Neural cell (in vitro differentiated cells): ENCODE measurements around the gene KCNMB4. TPM values are rescaled to one million over a fixed set of nuclear protein-coding genes. Genes with fewer than 3 reads are reported as not detected.

Experiments
- H2AFZ ChIP-seq: fragments of 200-600, 300-800 bp; sonication (generic), shearing (Covaris generic); 2 replicates; pipeline ENCODE4 v1.6.0; 2014; ENCODE audit warnings: low read depth, mild to moderate bottlenecking, antibody characterized with exemption, low read length, moderate library complexity
- H3F3A ChIP-seq: fragments of 200-600 bp; shearing (Covaris generic); 2 replicates; pipeline ENCODE4 v1.6.1; 2016; ENCODE audit warnings: mild to moderate bottlenecking, moderate library complexity, mixed read lengths, antibody characterized with exemption, low read length; ENCODE audit not compliant: insufficient read depth, poor library complexity, severe bottlenecking
- H3K27ac ChIP-seq: fragments of 200-600, 300-800 bp; sonication (generic), shearing (Covaris generic); 2 replicates; pipeline ENCODE4 v1.5.1; 2014; ENCODE audit warnings: mild to moderate bottlenecking, low read length, moderate library complexity
- H3K27me3 ChIP-seq: fragments of 300-800, 200-600 bp; sonication (generic), shearing (Covaris generic); 2 replicates; pipeline ENCODE4 v1.6.0; 2014; ENCODE audit warnings: mild to moderate bottlenecking, low read depth, low read length, moderate library complexity; ENCODE audit not compliant: insufficient read depth
- H3K36me3 ChIP-seq: fragments of 300-800, 200-600 bp; sonication (generic), shearing (Covaris generic); 2 replicates; pipeline ENCODE4 v1.5.1; 2014; ENCODE audit warnings: mild to moderate bottlenecking, antibody characterized with exemption, low read length, moderate library complexity; ENCODE audit not compliant: insufficient read depth
- H3K4me2 ChIP-seq: fragments of 300-800, 200-600 bp; sonication (generic), shearing (Covaris generic); 2 replicates; pipeline ENCODE4 v1.6.0; 2014; ENCODE audit warnings: mild to moderate bottlenecking, low read length
- H3K4me3 ChIP-seq: fragments of 300-800, 200-600 bp; sonication (generic), shearing (Covaris generic); 2 replicates; pipeline ENCODE4 v1.5.1; 2014; ENCODE audit warnings: mild to moderate bottlenecking, low read length, moderate library complexity
- H3K79me2 ChIP-seq: fragments of 200-600 bp; shearing (Covaris generic); replicated peaks from 2 replicates; pipeline ENCODE4 v1.6.0; 2014; ENCODE audit warnings: mild to moderate bottlenecking, low read length, moderate library complexity; ENCODE audit not compliant: insufficient read depth
- H3K9ac ChIP-seq: fragments of 300-800, 200-600 bp; sonication (generic), shearing (Covaris generic); 2 replicates; pipeline ENCODE4 v1.6.1; 2016; ENCODE audit warnings: mild to moderate bottlenecking, low read length, mixed read lengths
- H3K9me2 ChIP-seq: fragments of 200-600 bp; shearing (Covaris generic); 2 replicates; pipeline ENCODE4 v1.6.1; 2016; ENCODE audit warnings: mild to moderate bottlenecking, low read length, mixed read lengths; ENCODE audit not compliant: insufficient read depth
- H3K9me3 ChIP-seq: fragments of 200-600, 300-800 bp; sonication (generic), shearing (Covaris generic); 2 replicates; pipeline ENCODE4 v1.6.1; 2016; ENCODE audit warnings: mild to moderate bottlenecking, mixed run types, low read length, moderate library complexity, mixed read lengths
- H4K20me1 ChIP-seq: fragments of 200-600 bp; shearing (Covaris generic); 2 replicates; pipeline ENCODE4 v1.6.1; 2016; ENCODE audit warnings: mild to moderate bottlenecking, mixed run types; ENCODE audit not compliant: insufficient read depth
- EP300 ChIP-seq: fragments of 450-650 bp; conservative IDR thresholded peaks from 2 replicates; pipeline ENCODE4 v1.6.1; 2014; ENCODE audit warnings: antibody characterized with exemption, mild to moderate bottlenecking, moderate library complexity; ENCODE audit not compliant: poor library complexity, severe bottlenecking
- EZH2 ChIP-seq: fragments of 200-600, 300-800 bp; shearing (Covaris generic), sonication (generic); IDR thresholded peaks from 2 replicates; pipeline ENCODE4 v1.6.1; 2014; ENCODE audit warnings: antibody characterized with exemption, low read length, borderline replicate concordance, mild to moderate bottlenecking; ENCODE audit not compliant: insufficient read depth, poor library complexity, severe bottlenecking
- MXI1 ChIP-seq: fragments of 450-650 bp; conservative IDR thresholded peaks from 2 replicates; pipeline ENCODE4 v1.6.1; 2014; ENCODE audit warnings: antibody characterized with exemption, mild to moderate bottlenecking; ENCODE audit not compliant: poor library complexity, severe bottlenecking
- POLR2AphosphoS5 ChIP-seq: IDR thresholded peaks from 2 replicates; pipeline ENCODE4 v1.6.1; 2012
- RAD21 ChIP-seq: fragments of 450-650 bp; conservative IDR thresholded peaks from 2 replicates; pipeline ENCODE4 v1.6.1; 2014; ENCODE audit warnings: antibody characterized with exemption, mild to moderate bottlenecking, moderate library complexity
- SMC3 ChIP-seq: fragments of 450-650 bp; conservative IDR thresholded peaks from 2 replicates; pipeline ENCODE4 v1.6.1; 2014; ENCODE audit warnings: antibody characterized with exemption, mild to moderate bottlenecking, moderate library complexity; ENCODE audit not compliant: poor library complexity
- TAF1 ChIP-seq: IDR thresholded peaks from 2 replicates; pipeline ENCODE4 v1.6.1; 2012; ENCODE audit warnings: low read depth
- polyA plus RNA-seq: library from polyadenylated mRNA; depleted of rRNA; stranded (reverse); fragments of >200 nt; gene quantifications from 2 replicates; pipeline ENCODE4 v1.2.3, GENCODE V29; 2014
- TF ChIP-seq, protein P1 (sequence below): IDR thresholded peaks from 2 replicates; pipeline ENCODE4 v1.6.1; 2012; ENCODE audit warnings: borderline replicate concordance
- TF ChIP-seq, protein P2 (sequence below): fragments of 450-650 bp; IDR thresholded peaks from 2 replicates; pipeline ENCODE4 v1.5.1; 2014; ENCODE audit warnings: antibody characterized with exemption, mild to moderate bottlenecking, moderate library complexity; ENCODE audit not compliant: poor library complexity, severe bottlenecking

KCNMB4 gene
- polyA plus RNA-seq, 1 donor from 2014 or later = 26.4 TPM

GRCh38 chr12:70443062-70443673 lies 77.1 kb downstream of the KCNMB4 start:
- Histone ChIP-seq H4K20me1 (no peaks in the 10 kb centered on the region), H3K36me3 (no peaks in the 10 kb centered on the region), H3K9ac (no peak overlapping the region), H3K9me3 (no peaks in the 10 kb centered on the region), H3K4me2 (no peak overlapping the region), H3F3A (no peaks in the 10 kb centered on the region), H3K9me2 (no peaks in the 10 kb centered on the region), H3K79me2 (no peaks in the 10 kb centered on the region), H3K27me3 (no peaks in the 10 kb centered on the region), H3K4me3 (no peak overlapping the region), H2AFZ (no peak overlapping the region), H3K27ac (no peak overlapping the region)
- TF ChIP-seq TAF1 = no peak
- TF ChIP-seq EZH2 = no peak
- TF ChIP-seq EP300 = no peak
- no peak for TF ChIP-seq RAD21
- no peak for TF ChIP-seq MXI1
- TF ChIP-seq, protein P1, sequence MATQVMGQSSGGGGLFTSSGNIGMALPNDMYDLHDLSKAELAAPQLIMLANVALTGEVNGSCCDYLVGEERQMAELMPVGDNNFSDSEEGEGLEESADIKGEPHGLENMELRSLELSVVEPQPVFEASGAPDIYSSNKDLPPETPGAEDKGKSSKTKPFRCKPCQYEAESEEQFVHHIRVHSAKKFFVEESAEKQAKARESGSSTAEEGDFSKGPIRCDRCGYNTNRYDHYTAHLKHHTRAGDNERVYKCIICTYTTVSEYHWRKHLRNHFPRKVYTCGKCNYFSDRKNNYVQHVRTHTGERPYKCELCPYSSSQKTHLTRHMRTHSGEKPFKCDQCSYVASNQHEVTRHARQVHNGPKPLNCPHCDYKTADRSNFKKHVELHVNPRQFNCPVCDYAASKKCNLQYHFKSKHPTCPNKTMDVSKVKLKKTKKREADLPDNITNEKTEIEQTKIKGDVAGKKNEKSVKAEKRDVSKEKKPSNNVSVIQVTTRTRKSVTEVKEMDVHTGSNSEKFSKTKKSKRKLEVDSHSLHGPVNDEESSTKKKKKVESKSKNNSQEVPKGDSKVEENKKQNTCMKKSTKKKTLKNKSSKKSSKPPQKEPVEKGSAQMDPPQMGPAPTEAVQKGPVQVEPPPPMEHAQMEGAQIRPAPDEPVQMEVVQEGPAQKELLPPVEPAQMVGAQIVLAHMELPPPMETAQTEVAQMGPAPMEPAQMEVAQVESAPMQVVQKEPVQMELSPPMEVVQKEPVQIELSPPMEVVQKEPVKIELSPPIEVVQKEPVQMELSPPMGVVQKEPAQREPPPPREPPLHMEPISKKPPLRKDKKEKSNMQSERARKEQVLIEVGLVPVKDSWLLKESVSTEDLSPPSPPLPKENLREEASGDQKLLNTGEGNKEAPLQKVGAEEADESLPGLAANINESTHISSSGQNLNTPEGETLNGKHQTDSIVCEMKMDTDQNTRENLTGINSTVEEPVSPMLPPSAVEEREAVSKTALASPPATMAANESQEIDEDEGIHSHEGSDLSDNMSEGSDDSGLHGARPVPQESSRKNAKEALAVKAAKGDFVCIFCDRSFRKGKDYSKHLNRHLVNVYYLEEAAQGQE = no peak
- TF ChIP-seq SMC3 = no peak
- TF ChIP-seq POLR2AphosphoS5 = no peak
- TF ChIP-seq, protein P2, sequence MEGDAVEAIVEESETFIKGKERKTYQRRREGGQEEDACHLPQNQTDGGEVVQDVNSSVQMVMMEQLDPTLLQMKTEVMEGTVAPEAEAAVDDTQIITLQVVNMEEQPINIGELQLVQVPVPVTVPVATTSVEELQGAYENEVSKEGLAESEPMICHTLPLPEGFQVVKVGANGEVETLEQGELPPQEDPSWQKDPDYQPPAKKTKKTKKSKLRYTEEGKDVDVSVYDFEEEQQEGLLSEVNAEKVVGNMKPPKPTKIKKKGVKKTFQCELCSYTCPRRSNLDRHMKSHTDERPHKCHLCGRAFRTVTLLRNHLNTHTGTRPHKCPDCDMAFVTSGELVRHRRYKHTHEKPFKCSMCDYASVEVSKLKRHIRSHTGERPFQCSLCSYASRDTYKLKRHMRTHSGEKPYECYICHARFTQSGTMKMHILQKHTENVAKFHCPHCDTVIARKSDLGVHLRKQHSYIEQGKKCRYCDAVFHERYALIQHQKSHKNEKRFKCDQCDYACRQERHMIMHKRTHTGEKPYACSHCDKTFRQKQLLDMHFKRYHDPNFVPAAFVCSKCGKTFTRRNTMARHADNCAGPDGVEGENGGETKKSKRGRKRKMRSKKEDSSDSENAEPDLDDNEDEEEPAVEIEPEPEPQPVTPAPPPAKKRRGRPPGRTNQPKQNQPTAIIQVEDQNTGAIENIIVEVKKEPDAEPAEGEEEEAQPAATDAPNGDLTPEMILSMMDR = no peak

GRCh38 chr12:70444903-70445302 lies 78.8 kb downstream of the KCNMB4 start:
- TF ChIP-seq, protein P1 = no peak
- TF ChIP-seq MXI1 (no peak), RAD21 (no peak), POLR2AphosphoS5 (no peak), TAF1 (no peak), EP300 (no peak), SMC3 (no peak), EZH2 (no peak)
- TF ChIP-seq, protein P2 = no peak
- H3K27me3 ChIP-seq = no peaks in the 10 kb centered on the region
- H3K36me3 ChIP-seq = no peaks in the 10 kb centered on the region
- no peaks in the 10 kb centered on the region for H3F3A ChIP-seq
- no peak overlapping the region for H3K4me3 ChIP-seq
- no peak overlapping the region for H3K27ac ChIP-seq
- H3K79me2 ChIP-seq = no peaks in the 10 kb centered on the region
- no peak overlapping the region for H2AFZ ChIP-seq
- H3K4me2 ChIP-seq = no peak overlapping the region
- no peaks in the 10 kb centered on the region for H3K9me2 ChIP-seq
- no peaks in the 10 kb centered on the region for H4K20me1 ChIP-seq
- H3K9ac ChIP-seq = no peak overlapping the region
- H3K9me3 ChIP-seq = no peaks in the 10 kb centered on the region
